Umbilical cord (tissue), 2 donors: ENCODE measurements around the gene PHLPP1. TPM values are rescaled to one million over a fixed set of nuclear protein-coding genes. Genes with fewer than 3 reads are reported as not detected.

Source experiments
- DNase-seq: peaks from one replicate; pipeline ENCODE4 v3.0.0-alpha.2; 2015; ENCODE audit warnings: low spot score
- total RNA-seq: library from RNA; depleted of rRNA; stranded (reverse); fragments of >200 nt; gene quantifications from one replicate; pipeline ENCODE4 v1.2.3, GENCODE V29; 2014; ENCODE audit warnings: low replicate concordance; ENCODE audit not compliant: insufficient read depth

Gene PHLPP1
- total RNA-seq, 1 donor from 2014 or later, result 14.4 TPM

DNA sequence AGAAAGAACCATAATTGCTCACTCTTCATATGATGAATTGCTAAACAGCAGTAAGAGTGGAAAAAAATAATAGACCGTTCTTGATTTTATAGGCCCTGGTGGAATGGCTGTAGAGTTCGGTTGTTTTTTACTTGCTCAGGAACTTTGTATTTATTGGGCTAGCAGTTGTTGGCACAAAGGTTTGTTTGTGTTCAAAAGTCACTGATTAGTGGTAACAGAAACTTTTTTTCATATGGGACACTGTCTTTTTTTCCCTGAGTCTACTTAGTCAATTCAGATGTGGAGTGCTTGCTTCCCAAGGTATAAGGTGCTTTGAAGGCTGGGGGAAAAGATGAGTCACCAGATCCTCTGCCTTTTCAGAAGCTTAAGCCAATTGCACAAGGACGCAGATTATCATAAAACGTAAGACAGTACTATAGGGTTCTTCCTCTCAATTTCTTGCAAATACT is 25.8 kb downstream of the PHLPP1 start:
- peak; percentile 57 for DNase-seq

DNA sequence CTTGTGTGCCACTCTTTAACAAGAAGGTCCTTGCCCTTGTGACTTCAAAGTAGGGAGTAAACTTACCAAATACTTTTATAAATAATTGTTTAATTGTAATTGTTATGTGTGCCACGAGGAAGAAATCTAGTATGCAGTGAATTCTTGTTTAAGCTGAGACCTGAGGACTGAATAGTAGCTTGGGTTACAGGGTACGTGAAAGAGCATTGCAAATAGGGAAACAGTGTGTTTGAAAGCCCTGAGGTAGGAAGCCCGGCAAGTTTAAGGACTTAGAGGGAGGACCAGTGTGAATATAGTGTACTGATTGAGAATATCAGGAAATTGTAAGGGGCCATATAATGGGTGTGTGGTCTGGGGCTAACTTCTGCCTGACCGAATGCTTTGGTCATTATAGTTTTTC is 26.2 kb downstream of the PHLPP1 start:
- no peak for DNase-seq

DNA sequence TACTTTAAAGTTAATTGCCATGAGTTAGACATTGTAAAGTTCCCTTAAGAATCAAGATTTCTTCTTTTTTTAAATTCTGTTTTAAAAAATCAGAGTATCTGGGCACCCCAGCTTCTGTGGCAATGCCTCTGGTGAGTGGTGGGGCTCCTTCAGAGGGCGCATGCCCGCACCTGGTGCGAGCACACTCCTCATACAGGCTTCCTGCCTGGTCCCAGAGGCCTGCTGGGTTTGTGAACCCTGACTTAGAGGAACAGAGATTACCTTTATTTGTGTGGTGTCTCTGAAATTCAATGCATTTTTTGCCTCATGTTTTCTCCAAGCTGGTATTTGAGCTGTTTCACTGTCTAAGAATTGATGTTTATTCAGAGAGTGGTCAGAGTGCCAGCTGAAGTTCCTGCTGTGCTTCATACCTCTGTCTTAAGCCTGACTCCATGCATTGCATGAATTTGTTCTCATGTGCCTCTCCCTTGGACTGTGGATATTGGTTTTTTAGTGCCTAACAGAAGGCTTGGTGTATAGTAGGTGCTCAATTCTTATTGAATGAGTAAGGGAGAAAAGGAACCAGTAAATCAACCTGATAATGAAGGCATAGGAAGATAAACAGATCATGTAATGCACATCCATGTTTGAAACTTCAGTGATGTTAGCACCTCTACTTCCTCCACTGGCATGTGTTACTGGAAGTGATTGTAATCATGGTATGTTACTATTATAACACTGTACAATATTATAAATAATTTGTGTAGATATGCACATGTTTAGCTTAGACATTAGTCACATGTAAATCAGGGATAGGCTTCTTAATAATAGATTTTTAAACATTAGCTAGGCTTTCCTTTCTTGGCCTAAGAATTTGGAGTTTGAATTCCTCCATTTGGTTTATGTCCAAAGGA is 29.0 kb downstream of the PHLPP1 start:
- DNase-seq, result no peak

DNA sequence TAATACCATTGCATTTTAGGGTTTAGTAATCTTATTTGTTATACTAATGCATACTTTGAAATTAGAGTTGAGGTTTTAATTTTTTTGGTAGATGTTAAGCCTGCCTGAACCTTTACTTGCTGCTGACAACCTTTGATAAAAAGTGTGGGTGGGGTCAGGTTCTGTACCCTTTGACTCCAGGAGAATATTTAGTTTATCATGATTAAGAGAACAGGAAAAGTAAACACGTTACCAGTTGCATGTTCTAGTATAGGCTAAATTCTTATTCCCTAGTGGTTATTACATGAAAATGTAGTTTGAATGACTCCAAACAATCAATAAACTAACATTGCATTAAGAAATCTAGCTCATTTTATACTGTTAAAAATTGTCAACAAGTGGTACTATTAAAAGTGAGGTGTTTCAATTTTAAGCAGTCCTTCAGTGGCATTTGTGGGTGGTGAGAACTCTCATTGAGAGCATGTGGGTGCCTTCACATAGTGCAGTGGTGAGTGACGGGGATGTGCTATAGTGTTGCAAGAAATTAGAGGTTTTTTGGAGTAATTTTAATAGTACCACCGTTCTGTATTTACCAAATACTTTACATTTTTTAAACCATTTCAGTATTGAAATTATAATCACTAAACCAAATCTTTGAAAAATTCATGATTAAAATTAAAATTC is 29.9 kb downstream of the PHLPP1 start:
- no peak for DNase-seq

DNA sequence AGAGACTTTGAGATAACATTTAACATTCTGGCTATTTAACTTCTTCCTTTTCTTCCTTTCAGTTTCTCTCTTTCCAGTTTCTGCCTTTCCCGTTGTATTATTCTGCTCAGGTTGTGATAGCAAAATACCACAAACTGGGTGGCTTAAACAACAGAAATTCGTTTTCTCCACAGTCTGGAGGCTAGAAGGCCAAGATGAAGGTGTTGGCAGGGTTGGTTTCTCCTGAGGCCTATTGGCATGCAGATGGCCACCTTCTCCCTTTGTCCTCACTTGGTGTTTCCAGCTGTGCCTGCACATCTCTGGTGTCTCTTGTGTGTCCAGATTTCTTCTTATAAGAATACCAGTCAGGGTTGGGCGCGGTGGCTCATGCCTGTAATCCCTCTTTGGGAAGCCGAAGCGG is 34.0 kb downstream of the PHLPP1 start:
- no peak for DNase-seq

DNA sequence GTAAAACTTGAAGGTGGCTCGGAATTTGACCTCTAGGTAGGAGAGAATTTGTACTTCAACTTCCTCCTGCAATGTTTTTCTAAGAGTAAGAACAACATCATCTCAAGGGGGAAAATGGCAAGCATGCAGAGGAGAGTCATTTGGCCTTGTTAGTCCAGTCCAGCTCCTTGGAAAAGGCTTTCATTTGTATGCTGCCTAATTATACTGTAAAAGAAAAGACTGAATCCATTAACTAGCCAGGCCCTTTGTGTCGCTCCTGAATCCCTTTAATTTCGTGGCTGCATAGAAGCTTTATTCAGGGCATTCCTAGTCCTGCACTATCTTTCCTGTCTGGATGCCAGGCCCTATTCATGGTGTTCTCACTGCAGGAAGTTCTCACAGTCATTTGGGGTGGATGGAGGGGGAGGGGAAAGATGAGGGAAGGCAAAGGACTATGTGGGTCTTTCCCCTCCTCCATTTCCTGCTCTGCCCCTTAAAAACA is 36.0 kb downstream of the PHLPP1 start:
- DNase-seq, result peak; percentile 29

DNA sequence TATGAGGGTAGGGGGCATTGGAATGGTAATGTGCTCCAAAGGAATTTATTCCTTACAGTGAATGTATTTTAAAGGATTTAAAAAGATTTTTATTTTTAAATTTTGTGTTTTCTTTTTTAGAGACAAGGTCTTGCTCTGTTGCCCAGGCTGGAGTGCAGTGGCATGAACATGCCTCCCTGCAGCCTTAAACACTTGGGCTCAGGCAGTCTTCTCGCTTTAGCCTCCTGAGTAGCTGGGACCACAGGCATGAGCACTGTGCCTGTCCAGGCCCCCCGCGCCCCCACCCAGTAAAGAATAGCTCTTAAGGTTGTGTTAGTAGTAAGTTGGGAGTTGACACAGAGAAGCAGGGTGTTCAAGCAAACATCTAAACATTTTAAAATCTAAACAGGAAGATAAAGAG is 36.6 kb downstream of the PHLPP1 start:
- no peak for DNase-seq

DNA sequence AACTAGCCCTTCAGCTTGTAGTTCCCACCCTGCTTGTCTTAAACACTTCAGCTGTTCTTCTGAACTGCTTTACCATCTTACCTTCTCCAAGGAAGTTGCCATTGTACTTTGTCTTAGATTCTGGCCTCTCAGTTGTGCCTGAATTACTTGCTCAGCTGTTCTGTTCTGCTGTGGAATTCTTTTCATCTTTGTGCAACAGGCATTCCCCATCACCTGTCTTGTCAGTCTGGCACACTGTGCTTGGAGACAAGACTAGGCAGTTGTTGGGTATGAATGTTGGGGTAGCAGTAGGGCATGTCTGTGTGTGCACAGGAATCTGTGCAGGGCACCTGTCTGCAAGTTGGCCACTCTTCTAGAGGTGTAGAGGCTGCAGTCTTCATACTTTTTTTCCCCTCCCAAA is 38.7 kb downstream of the PHLPP1 start:
- no peak for DNase-seq

DNA sequence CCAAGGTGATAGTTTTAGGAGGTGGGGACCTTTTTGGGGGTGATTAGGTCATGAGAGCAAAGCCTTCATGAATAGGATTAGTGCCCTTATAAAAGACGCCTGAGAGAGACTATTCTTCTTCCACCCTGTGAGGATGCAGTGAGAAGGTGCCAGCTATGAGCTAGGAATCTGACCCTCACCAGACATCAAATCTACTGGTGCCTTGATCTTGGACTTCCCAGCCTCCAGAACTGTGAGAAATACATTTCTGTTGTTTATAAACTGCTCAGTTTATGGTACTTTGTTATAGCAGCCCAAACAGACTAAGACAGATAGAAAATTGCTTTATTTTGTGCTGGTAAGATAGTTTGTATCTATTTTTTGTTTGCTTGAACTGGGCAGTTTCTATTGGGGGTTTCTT is 40.1 kb downstream of the PHLPP1 start:
- DNase-seq, result no peak

DNA sequence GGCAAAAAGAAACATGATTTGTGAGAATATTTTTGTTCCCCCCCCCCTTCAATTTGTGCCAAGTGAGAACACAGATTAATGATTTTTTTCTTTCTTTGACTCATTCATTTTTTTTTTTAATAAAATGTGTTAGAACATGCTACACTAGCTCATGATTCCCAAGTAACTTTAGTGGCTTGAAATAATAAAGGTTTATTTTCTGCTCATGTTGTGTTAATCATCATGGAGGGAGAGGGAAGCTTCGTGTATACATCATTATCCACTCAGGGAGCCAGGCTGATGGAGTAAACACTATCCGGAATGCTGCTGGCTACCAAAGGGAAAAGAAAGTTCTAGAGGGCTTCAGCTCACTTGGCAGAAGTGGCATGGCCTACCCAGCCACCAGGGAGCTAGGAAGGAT is 40.6 kb downstream of the PHLPP1 start:
- no peak for DNase-seq

DNA sequence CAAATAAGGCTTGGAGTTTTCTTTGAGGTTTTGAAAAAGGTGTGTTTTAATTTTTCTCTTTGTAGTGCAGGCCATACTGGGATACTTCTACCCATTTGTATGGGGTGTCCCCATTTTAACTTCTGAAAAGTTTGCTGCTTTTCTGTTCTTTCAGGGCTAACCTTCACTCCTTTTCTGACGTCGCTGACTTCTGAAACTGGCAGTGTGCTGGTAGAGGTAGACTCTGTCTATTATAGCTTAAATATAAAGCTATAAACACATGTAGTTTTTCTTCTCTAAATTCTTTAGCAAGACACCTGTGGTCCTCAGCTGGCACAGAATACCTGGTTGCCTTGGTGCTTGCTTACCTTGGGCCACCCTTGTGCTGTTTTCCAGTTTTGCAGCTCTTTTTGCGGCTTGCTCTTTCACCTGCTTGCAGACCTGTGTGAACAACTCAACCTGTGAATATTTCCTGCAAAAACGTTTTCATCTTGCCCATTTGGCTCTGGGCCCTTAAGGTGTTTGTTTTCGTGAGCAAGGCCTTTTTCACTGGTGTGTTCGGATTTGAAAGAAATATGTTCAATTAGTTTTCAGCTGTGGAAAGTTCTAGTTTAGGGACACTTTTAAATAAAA is 42.2 kb downstream of the PHLPP1 start:
- peak; percentile 6 for DNase-seq

DNA sequence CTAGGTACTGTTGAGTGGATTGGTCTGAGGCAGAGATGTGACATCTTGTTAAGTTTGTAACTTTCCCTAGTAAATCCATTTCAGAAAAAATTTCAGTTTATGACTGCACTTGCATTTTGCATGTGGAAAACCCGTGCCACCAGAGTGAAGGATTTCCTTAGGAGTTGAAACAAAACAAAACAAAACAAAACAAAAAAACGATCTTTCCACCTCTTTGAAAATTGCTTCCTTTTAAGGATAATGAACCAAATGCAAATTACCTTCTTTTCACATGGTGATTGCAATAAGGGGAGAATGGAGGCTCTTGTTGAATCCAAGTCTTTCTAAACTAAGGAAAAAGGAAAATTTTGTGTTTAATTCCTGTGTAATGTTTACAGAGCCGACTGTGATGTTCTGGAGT is 43.2 kb downstream of the PHLPP1 start:
- DNase-seq, result no peak

DNA sequence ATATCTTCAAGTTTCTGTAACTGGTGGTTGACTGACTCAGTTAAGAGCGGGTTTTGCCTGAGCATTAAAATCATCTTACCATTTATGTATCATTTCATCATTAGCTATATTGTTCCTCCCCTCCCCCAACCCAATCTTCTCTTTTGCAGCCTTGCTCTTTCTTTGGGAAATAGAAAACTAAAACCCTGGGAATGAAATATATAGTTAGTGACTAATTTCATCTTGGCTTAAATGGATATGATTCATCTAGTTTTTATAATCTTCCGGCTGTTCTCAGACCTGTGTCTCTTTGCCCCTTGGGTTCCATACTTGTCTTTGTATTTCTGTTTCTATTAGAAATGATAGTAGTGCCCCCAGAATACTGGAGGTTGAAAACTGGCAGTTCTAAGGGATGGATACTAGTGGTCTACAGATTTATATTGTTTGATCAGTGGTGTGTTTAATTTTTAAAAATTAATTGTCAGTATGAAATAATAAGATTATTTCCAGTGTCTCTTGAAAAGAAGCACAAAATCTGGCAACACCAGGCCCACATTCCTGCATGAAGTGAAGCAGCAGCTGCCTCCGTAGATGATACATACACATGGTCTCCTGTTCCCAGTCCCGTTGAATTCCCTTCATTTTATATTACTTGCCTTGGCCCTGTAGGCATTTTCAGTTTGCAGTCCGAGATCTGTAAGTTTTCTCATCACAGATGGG is 44.5 kb downstream of the PHLPP1 start:
- no peak for DNase-seq

DNA sequence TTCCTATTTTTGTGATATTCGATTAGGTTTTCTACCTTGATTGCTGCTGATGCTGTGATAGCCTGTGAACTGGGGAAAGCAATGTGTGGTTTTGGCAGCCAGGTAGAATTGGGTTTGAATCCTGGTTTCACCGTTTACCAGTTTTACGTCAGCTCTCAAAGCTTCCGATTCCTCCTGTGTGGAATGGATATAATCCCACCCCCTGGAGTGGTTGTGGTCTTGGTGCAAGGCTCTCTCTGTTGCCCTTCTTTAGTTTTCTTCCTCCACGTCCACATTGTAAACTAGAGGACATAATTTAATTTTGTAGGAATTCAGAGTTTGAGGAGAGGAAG is 45.0 kb downstream of the PHLPP1 start:
- DNase-seq, result no peak

DNA sequence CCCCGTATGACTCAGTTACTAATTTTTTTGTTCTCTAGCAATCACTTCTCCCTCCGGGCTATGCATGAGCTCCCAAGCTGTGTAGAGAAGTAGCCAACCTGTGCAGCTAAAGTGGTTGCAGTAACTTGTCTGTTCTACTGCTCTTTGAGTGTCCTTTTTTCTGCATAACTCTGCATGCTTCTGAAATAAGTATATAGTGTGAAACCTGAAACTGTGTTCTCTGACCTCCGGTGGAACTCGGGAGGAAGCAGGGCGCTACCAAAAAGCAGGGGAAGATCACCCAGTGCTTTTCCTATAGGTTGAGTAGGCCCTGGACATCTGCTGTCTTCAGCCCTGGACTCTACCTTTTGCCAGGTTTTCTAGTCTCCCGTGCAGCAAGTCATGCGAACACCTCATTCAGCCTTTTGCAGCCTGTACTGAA is 47.8 kb downstream of the PHLPP1 start:
- no peak for DNase-seq

DNA sequence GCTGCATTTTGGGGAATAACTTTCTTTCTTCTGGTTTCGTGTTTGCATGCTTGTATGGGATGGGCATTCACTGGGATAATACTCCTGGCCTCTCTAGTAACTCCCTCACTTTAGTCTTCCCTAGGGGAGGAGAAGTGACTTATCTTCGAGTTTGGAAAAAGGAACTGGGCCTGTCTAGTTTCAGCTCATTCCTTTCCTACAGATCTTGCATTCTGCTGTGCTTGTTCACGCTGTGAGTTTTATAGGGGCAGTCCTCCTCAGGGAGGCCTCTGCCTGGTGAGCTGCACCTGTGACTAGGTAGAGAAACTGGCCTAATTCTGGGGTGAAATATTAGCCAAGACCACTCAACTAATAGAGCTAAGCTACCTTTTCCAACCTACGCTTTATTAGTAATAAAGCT is 50.9 kb downstream of the PHLPP1 start:
- DNase-seq, result peak; percentile 2

DNA sequence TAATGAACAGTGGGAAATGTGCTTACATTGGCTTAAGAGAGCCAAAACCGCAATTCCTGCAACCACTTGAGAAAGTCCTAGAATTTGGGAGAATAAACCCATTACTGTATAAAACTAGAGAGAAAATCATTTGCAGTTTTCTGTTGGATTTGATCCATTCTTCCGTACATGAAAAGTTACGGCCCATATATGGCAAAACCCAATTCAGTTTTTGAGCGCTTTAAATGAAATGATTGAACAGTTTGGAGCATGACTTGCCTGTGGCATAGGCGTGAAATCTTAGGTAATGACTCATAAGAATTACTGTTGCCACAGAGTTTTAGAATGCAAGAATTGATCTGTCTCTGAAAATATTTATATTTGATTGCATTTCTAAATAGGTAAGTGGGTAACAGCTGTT is 52.0 kb downstream of the PHLPP1 start:
- no peak for DNase-seq

DNA sequence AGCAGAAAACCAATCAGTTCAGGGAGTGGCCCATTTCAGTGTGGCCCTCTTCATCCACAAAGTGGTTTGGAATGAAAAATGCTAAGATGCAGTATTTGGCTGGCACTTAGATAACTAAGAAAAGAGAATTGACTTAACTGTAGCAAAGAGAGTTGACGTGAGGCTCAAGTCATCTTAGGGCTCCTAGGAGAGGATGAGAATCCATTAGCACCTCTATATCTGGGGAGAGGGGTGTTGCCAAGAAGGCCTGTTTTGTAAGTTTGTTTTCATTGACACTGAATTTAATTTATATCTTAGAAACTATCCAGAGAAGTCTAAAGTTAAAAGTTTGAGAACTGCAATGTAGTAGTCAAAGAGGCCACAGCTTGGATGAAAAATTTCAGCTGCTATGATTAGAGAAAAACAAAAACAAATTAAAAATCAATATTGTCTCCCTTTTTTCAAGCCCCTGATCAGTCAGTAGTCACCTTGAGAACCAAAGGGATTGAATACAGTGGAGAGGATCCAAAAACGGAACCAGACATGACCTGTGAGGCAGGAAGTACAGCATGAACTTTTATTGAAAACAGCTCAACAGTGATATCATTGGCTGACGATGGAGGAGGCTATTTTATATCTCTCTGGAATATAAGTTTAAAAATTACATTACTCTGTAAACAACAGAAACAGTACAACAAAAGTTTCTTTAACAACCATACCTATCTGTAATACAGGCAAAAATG is 52.7 kb downstream of the PHLPP1 start:
- no peak for DNase-seq

DNA sequence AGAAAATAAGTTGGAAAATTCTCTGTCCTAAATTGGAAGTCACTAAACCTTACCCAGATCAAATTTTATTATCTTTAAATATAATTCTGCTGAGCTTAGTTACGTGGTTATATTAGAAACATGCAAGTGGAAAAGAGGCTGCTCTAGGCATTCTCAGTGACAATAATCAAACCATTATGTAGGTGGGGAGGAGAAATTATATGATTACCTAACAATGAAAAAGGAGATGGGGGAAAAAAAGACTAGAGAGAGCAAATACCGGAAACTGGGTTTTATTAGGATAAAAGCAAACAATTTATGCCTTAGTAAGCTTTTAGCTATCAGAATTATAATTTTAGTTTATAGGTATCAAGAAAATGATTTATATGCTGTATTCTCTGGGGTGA is 53.2 kb downstream of the PHLPP1 start:
- no peak for DNase-seq

DNA sequence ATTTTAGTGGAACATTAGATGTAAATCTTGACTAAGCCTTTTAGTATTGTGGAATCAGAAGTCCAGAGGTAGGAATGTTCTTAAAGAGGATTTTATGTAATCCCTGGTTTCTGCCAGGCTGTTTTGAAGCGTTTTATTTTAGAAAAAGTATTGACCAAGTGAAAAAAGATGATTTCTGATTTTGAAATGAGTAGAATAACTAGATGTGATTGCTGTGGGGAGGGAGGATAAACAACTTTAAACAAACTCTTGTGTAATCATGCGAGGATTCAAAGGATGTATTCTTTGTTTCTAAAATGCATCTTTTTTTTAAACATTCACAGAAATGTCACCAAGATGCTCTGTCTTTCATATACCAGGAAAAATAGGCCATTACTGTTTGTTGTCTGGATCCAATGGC is 53.9 kb downstream of the PHLPP1 start:
- DNase-seq, result no peak

DNA sequence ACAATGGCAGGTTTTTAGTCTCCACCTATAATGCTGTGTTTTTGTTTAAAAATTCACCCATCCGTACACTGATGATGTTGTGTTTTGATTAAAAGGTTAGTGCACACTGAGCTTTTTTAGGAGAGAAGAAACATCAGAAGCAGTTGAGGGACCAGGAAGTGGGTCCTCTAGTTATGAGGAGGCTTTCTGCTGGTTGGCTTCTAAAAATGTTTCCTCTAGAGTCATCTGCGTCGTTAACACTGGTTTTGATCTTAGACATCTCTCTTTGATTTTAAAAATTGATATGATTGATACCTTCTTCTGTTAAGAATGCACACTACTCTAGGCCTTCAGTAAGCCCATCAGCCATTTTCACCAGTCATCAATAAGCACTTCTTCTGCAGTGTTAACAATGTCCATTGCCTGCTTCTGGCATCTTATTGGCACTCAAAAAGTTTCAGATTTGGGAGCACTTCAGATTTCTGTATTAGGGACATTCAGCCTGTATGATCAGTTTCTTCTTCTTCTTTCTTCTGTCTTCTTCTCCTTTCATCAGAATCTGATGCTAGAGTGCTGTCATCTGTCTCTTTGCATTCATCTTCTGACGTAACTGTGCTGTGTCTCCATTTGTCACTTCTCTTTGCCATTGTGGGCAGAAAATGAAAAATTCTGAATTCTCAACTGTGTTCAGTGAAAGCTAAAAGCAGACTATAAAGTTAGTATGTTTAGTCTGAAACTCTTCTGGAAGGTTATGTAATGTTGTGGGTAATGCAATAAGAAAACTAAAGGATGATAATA is 56.3 kb downstream of the PHLPP1 start:
- no peak for DNase-seq
